K562 (cell line): Measurements from ENCODE around the gene KCNC4. TPM values are rescaled to one million over a fixed set of nuclear protein-coding genes. Genes with fewer than 3 reads are reported as not detected.

ENCODE experiments used
- ATAC-seq: fragments of 200-7000 bp; cut with Tn5 transposase; 3 replicates; pipeline ENCODE4 v1.9.1; 2020; ENCODE audit warnings: moderate library complexity
- BruUV-seq: library from RNA; stranded (reverse); fragments of 400-500 nt; replicated peaks from 2 replicates; lab custom pipeline; 2021; lab: Mats Ljungman, UMichigan
- CTCF ChIA-PET: fragments of 300-600 bp; formaldehyde crosslinking; extraction: SDS; loops from one replicate; lab custom pipeline; 2021; ENCODE audit warnings: low intra/inter-chr PET ratio; lab: Yijun Ruan, JAX
- POLR2A ChIA-PET: fragments of 300-600, 350-650 bp; sonication (Branson Sonifier 250); formaldehyde crosslinking; extraction: SDS; loops from one replicate; lab custom pipeline; 2021; ENCODE audit warnings: antibody characterized with exemption, inconsistent platforms; lab: Yijun Ruan, JAX
- DNase-seq, 4 experiments: peaks; one replicate each; pipeline versions ENCODE4 v3.0.0 to v3.0.0-alpha.2; 2011 to 2018; ENCODE audit warnings: low spot score in 3 of 4, mixed read lengths in 3 of 4; ENCODE audit errors: extremely low read depth in 1 of 4
- FAIRE-seq: peaks from 2 replicates; lab custom pipeline; 2011; peaks lifted over from hg19 to GRCh38; lab: Jason Lieb, UNC
- H2AFZ ChIP-seq: 2 replicates; pipeline ENCODE4 v1.6.0; 2011; ENCODE audit warnings: low read depth, low read length, control low read depth, inconsistent platforms
- H3K27ac ChIP-seq: fragments of 200-600 bp; 3 replicates; pipeline ENCODE4 v1.8.0; 2011; ENCODE audit warnings: low read depth, mild to moderate bottlenecking, control low read depth, inconsistent platforms, low read length, moderate library complexity, mixed read lengths; ENCODE audit errors: extremely low read depth
- H3K27me3 ChIP-seq, 2 experiments: fragments of 300-600 bp in 1 of 2; 2 replicates in 1 of 2; 3 replicates in 1 of 2; pipeline versions ENCODE4 v1.6.0 to v1.8.0; 2011; ENCODE audit warnings: inconsistent platforms in 2 of 2, low read length in 2 of 2, mild to moderate bottlenecking in 1 of 2, mixed read lengths in 1 of 2, moderate library complexity in 1 of 2; ENCODE audit not compliant: control insufficient read depth in 2 of 2, insufficient read depth in 2 of 2
- H3K36me3 ChIP-seq: fragments of 300-600 bp; 3 replicates; pipeline ENCODE4 v1.8.0; 2011; ENCODE audit warnings: mild to moderate bottlenecking, low read length, inconsistent platforms; ENCODE audit not compliant: control insufficient read depth, insufficient read depth
- H3K4me1 ChIP-seq, 2 experiments: fragments of 200-600 bp in 1 of 2; replicated peaks in 1 of 2; 2 replicates in 1 of 2; 3 replicates in 1 of 2; pipeline versions ENCODE4 v1.5.1 to v1.8.0; 2011; ENCODE audit warnings: inconsistent platforms in 2 of 2, low read length in 2 of 2, mild to moderate bottlenecking in 1 of 2, mixed read lengths in 1 of 2, moderate library complexity in 1 of 2; ENCODE audit not compliant: control insufficient read depth in 2 of 2, insufficient read depth in 2 of 2
- H3K4me2 ChIP-seq: 2 replicates; pipeline ENCODE4 v1.6.1; 2011; ENCODE audit warnings: low read length, control low read depth, inconsistent platforms, mixed read lengths; ENCODE audit not compliant: insufficient read depth
- H3K4me3 ChIP-seq: fragments of 200-600 bp; sonication (generic), shearing (Covaris generic); 2 replicates; pipeline ENCODE4 v1.5.1; 2016; ENCODE audit warnings: control low read depth, inconsistent platforms
- H3K79me2 ChIP-seq: fragments of 200-600 bp; 3 replicates; pipeline ENCODE4 v1.8.0; 2011; ENCODE audit warnings: low read length, inconsistent platforms; ENCODE audit not compliant: control insufficient read depth, insufficient read depth
- H3K9ac ChIP-seq, 2 experiments: 2 replicates each; pipeline versions ENCODE4 v1.6.0 to v1.6.1; 2011; ENCODE audit warnings: low read depth in 2 of 2, low read length in 2 of 2, control low read depth in 1 of 2, inconsistent platforms in 1 of 2, mild to moderate bottlenecking in 1 of 2, mixed read lengths in 1 of 2; ENCODE audit not compliant: insufficient read depth in 1 of 2
- H3K9me1 ChIP-seq: one replicate; pipeline ENCODE4 v1.6.0; 2011; ENCODE audit warnings: inconsistent platforms, mild to moderate bottlenecking, low read length, moderate library complexity; ENCODE audit not compliant: control insufficient read depth, insufficient read depth
- H3K9me3 ChIP-seq: replicated peaks from 2 replicates; pipeline ENCODE4 v1.5.1; 2011; ENCODE audit warnings: low read depth, low read length, inconsistent platforms; ENCODE audit not compliant: control insufficient read depth, insufficient read depth
- H4K20me1 ChIP-seq: replicated peaks from 2 replicates; pipeline ENCODE4 v1.6.1; 2011; ENCODE audit warnings: low read length, inconsistent platforms, mixed read lengths; ENCODE audit not compliant: control insufficient read depth, insufficient read depth
- CBX3 ChIP-seq, 2 experiments: IDR thresholded peaks; 1 replicate in 1 of 2; 2 replicates in 1 of 2; pipeline ENCODE4 v1.6.1; 2012; ENCODE audit warnings: inconsistent platforms in 2 of 2, low read length in 2 of 2, borderline replicate concordance in 1 of 2, control low read depth in 1 of 2
- CHD1 ChIP-seq: fragments of 200-600 bp; sonication (generic); IDR thresholded peaks from one replicate; pipeline ENCODE4 v1.6.1; 2012; ENCODE audit warnings: mild to moderate bottlenecking, moderate library complexity, low read length, inconsistent platforms
- MTA2 ChIP-seq: fragments of 450-650 bp; IDR thresholded peaks from 2 replicates; pipeline ENCODE4 v1.6.1; 2016; ENCODE audit warnings: low read depth
- RBM17 ChIP-seq: fragments of 200-400 bp; formaldehyde crosslinking; IDR thresholded peaks from 2 replicates; pipeline ENCODE4 v1.6.1; 2017; ENCODE audit warnings: low read depth, mild to moderate bottlenecking, low read length, borderline replicate concordance
- SMAD1 ChIP-seq: fragments of 150-350 bp; IDR thresholded peaks from 2 replicates; pipeline ENCODE4 v1.6.1; 2014; ENCODE audit warnings: low read length, low read depth; ENCODE audit not compliant: partially characterized antibody
- TCF3 ChIP-seq: sonication (generic); formaldehyde crosslinking; IDR thresholded peaks from 2 replicates; pipeline ENCODE4 v1.4.0; 2020; ENCODE audit warnings: mild to moderate bottlenecking, missing genetic modification reagents
- TCFL5 ChIP-seq: fragments of 250-450 bp; sonication (Bioruptor Pico); conservative IDR thresholded peaks from 2 replicates; pipeline ENCODE4 v1.6.1; 2021; ENCODE audit warnings: mild to moderate bottlenecking, moderate library complexity, matching md5 sums
- WGBS: fragments of 100-300 bp; shearing (Covaris generic); methylation state at CpG from one replicate; pipeline ENCODE4 v1.1.6; 2016; ENCODE audit warnings: low coverage, mixed read lengths; ENCODE audit not compliant: insufficient coverage; ENCODE audit errors: missing lambda C conversion rate; 5-methylcytosine and 5-hydroxymethylcytosine counted together
- in situ Hi-C: fragments of 300-500 bp; cut with MboI; formaldehyde crosslinking; loops from 4 replicates; pipeline ENCODE4 v1.15.0; 2018; ENCODE audit warnings: inconsistent platforms, mixed read lengths
- intact Hi-C: fragments of 100-400 bp; cut with micrococcal nuclease; formaldehyde crosslinking; loops from 2 replicates; pipeline ENCODE4 v1.14.2; 2022
- polyA plus RNA-seq, 8 experiments: library from polyadenylated mRNA; depleted of rRNA in 4 of 8; stranded (reverse) in 5 of 8; unstranded in 3 of 8; fragments of >200 nt; fragmentation: Nextera tagmentation in 2 of 8; fragmentation: Illumina TruSeq in 1 of 8; extraction: Ambion mirVana in 2 of 8; extraction: Trizol in 1 of 8; gene quantifications; 2 replicates each; pipeline versions ENCODE4 v1.2.1 to v1.2.3, GENCODE V29; 2011 to 2014; ENCODE audit warnings: inconsistent platforms in 1 of 8, missing spikeins in 1 of 8
- total RNA-seq, 7 experiments: library from RNA; depleted of rRNA in 6 of 7; stranded (reverse); fragments of >200 nt in 6 of 7; fragmentation: Illumina TruSeq in 2 of 7; extraction: Trizol in 2 of 7; gene quantifications; 2 replicates each; pipeline versions ENCODE4 v1.2.1 to v1.2.3, GENCODE V29; 2011 to 2021; ENCODE audit warnings: low replicate concordance in 1 of 7
- TF ChIP-seq, protein P1 (sequence below): IDR thresholded peaks from 3 replicates; pipeline ENCODE4 v1.6.1; 2011; ENCODE audit warnings: borderline replicate concordance, mild to moderate bottlenecking; ENCODE audit not compliant: insufficient read length, insufficient read depth
- TF ChIP-seq, protein P2 (sequence below), 3 experiments: IDR thresholded peaks in 2 of 3; conservative IDR thresholded peaks in 1 of 3; 2 replicates each; pipeline ENCODE4 v1.5.1; 2011 to 2012; ENCODE audit warnings: low read length in 3 of 3, mild to moderate bottlenecking in 3 of 3, control low read depth in 2 of 3, improper control_type of control experiment in 1 of 3, inconsistent platforms in 1 of 3, low read depth in 1 of 3, mixed read lengths in 1 of 3, moderate library complexity in 1 of 3; ENCODE audit not compliant: insufficient read depth in 2 of 3
- TF ChIP-seq, protein P3 (sequence below): fragments of 250-450 bp; sonication (Bioruptor Pico); IDR thresholded peaks from 2 replicates; pipeline ENCODE4 v1.8.0; 2021; ENCODE audit warnings: borderline replicate concordance, mild to moderate bottlenecking, moderate library complexity; ENCODE audit not compliant: poor library complexity, severe bottlenecking

The KCNC4 gene
- total and polyA plus RNA-seq, 9 of the 15 experiments (the other 6 are each of a cell fraction or from before 2014, with no cell fraction given) = 0.07 to 1.8 (median 0.73) TPM

DNA sequence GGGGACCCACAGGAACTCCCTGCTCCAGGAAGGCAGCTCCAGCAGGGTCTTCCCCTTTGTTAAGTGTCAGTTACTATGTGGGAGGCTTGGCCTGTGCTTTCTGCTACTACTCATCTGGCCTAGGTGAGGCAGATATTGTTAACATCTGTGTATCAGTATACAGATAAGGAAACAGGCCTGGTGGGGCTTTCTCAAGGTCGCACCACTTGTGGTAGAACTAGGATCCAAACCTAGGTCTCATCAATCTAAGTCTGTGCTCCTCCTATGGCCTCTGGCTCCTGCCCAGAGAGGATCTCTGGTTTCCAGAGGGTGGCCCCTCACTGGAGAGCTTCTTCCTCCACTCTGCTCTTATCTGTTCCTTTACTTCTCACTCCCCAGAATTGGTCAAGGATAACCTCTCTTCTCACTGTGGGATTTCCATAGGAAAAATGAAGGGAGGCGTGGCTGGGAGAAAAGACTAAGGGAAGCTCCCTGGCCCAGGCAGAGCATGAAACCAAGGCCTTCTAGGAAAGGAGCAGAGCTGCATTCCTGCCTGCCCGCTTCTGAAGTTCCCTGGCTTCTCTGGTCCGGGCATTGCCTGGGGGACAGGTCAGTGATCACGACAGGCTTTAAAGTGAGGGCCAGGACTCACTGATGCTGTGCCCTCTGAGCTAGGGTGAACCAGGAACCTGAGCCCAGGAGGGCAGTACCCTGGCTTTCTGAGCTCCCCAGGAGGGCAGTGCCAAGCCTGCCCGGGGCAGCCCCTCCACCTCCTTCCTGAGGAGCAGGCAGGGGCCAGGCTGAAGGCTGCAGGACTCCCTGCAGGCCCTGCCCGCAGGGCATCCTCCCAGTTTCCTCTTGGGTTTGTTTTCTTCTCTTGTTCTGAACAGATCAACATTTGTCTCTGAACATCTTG, 5.8 kb downstream of the KCNC4 start (continued):
- TF ChIP-seq SMAD1 (no peak), CBX3 (IDR thresholded peaks at IDR 0.05; ENCODE audit: borderline replicate concordance in 1 of 2, low read length in 2 of 2) (no peak)
- TF ChIP-seq, protein P1, sequence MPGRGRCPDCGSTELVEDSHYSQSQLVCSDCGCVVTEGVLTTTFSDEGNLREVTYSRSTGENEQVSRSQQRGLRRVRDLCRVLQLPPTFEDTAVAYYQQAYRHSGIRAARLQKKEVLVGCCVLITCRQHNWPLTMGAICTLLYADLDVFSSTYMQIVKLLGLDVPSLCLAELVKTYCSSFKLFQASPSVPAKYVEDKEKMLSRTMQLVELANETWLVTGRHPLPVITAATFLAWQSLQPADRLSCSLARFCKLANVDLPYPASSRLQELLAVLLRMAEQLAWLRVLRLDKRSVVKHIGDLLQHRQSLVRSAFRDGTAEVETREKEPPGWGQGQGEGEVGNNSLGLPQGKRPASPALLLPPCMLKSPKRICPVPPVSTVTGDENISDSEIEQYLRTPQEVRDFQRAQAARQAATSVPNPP = no peak

DNA sequence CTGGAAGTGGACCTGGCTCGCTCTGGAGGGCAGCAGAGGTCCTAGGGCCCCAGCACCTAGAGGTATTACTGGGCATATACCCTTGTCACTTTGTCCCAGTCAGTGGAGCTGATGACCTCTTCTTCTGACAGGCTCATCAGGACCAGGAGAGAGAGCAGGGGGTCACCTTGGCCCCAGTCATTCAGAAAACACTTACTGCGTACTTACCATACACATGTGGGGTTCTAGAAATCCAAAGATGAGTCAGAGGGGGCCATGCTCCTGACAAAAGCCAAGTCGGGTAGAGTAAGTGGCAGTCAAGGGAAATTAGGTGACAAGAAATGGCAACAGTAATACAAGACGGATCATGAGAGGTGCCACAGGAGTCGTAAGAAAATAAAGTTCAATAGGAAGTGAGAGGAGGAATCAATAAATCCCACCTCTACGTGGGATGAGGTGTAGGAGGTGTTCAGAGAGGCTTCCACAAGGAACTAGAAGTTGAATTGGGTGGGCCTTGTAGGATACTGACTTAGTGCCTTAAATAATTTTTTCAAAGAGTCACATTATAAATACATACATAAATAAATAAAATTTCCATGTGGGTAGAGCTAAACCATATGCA, 6.8 kb downstream of the KCNC4 start:
- no TSS peak for BruUV-seq
- Histone ChIP-seq H3K79me2 (no peaks in the 10 kb centered on the region), H3K9me1 (no peaks in the 10 kb centered on the region), H2AFZ (no peak overlapping the region), H3K4me3 (no peak overlapping the region), H3K27me3 (peaks cover 15 to 72% of the 10 kb centered on the region in 2 experiments), H3K27ac (no peak overlapping the region), H3K4me2 (no peak overlapping the region), H4K20me1 (peaks cover 25% of the 10 kb centered on the region), H3K4me1 (peaks cover 0 to 5% of the 10 kb centered on the region in 2 experiments; a peak in 1 of 5 replicates), H3K36me3 (no peaks in the 10 kb centered on the region), H3K9ac (no peak overlapping the region), H3K9me3 (no peaks in the 10 kb centered on the region)
- in situ Hi-C loops (no loop called here), intact Hi-C loops (no loop called here)
- FAIRE-seq (no peak), DNase-seq (no peak), ATAC-seq (no peak)
- CTCF ChIA-PET = no interaction called here
- POLR2A ChIA-PET = interaction anchor here (0.5 to 3.2 kb wide), 4 partner anchors 9 to 206 kb away, joined by 4 to 19 read pairs (median 4); no protein-coding TSS in a partner anchor
- TF ChIP-seq CHD1 (no peak), MTA2 (no peak), TCF3 (CRISPR knock-in tag) (no peak), RBM17 (no peak), TCFL5 (CRISPR knock-in tag) (no peak)
- TF ChIP-seq, protein P2, sequence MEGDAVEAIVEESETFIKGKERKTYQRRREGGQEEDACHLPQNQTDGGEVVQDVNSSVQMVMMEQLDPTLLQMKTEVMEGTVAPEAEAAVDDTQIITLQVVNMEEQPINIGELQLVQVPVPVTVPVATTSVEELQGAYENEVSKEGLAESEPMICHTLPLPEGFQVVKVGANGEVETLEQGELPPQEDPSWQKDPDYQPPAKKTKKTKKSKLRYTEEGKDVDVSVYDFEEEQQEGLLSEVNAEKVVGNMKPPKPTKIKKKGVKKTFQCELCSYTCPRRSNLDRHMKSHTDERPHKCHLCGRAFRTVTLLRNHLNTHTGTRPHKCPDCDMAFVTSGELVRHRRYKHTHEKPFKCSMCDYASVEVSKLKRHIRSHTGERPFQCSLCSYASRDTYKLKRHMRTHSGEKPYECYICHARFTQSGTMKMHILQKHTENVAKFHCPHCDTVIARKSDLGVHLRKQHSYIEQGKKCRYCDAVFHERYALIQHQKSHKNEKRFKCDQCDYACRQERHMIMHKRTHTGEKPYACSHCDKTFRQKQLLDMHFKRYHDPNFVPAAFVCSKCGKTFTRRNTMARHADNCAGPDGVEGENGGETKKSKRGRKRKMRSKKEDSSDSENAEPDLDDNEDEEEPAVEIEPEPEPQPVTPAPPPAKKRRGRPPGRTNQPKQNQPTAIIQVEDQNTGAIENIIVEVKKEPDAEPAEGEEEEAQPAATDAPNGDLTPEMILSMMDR (IDR thresholded peaks at IDR 0.05 in 2 of 3, conservative IDR thresholded peaks at IDR 0.05 in 1 of 3; ENCODE audit: insufficient read depth in 2 of 3, low read depth in 1 of 3, low read length in 3 of 3) = no peak
- TF ChIP-seq, protein P3, sequence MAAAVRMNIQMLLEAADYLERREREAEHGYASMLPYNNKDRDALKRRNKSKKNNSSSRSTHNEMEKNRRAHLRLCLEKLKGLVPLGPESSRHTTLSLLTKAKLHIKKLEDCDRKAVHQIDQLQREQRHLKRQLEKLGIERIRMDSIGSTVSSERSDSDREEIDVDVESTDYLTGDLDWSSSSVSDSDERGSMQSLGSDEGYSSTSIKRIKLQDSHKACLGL (CRISPR knock-in tag) = no peak
- WGBS = 2% methylated on average over 6 of the region's 6 CpGs
